ENCODE measurements around the gene SESTD1.

- TF ChIP-seq POLR2AphosphoS5 (IDR thresholded peaks at IDR 0.05; ENCODE audit: low read depth): no peak
- TF ChIP-seq CTCF (conservative IDR thresholded peaks at IDR 0.05; ENCODE audit: low read depth in 2 of 2): no peak
- TF ChIP-seq ZNF331 (CRISPR knock-in tag; IDR thresholded peaks at IDR 0.05; ENCODE audit: low read depth): no peak
- TF ChIP-seq CREB1 (CRISPR knock-in tag; IDR thresholded peaks at IDR 0.05; ENCODE audit: low read depth): no peak
- TF ChIP-seq REST (IDR thresholded peaks at IDR 0.05; ENCODE audit: unreplicated experiment): no peak
- TF ChIP-seq EZH2phosphoT487 (IDR thresholded peaks at IDR 0.05; ENCODE audit: unreplicated experiment): no peak
- TF ChIP-seq EZH2 (IDR thresholded peaks at IDR 0.05; ENCODE audit: low read depth, unreplicated experiment): no peak
- no peak for TF ChIP-seq JUNB (IDR thresholded peaks at IDR 0.05; ENCODE audit: unreplicated experiment)
- no peak for TF ChIP-seq STAT1 (IDR thresholded peaks at IDR 0.05; ENCODE audit: unreplicated experiment)
- TF ChIP-seq ETS1 (IDR thresholded peaks at IDR 0.05): no peak
- TF ChIP-seq ZNF462 (CRISPR knock-in tag; IDR thresholded peaks at IDR 0.05): no peak
Observed at GRCh38 chr2:179068991-179069643, 195.5 kb downstream of the SESTD1 start.
